ENCODE data around the gene CFAP298. TPM values are rescaled to one million over a fixed set of nuclear protein-coding genes. Genes with fewer than 3 reads are reported as not detected.
A peak's percentile ranks its signal among the peaks of the same experiment; 100 is the strongest.
"Not testable (repeated sequence)": the region's sequence is repeated elsewhere in the genome, so short reads cannot be mapped to it uniquely, and the experiment has no call there.

Gene CFAP298, protein sequence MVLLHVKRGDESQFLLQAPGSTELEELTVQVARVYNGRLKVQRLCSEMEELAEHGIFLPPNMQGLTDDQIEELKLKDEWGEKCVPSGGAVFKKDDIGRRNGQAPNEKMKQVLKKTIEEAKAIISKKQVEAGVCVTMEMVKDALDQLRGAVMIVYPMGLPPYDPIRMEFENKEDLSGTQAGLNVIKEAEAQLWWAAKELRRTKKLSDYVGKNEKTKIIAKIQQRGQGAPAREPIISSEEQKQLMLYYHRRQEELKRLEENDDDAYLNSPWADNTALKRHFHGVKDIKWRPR
- total RNA-seq (21.8 TPM), polyA plus RNA-seq (10 to 100 TPM; 49.1 to 62.1 (median 57.4) TPM)

DNA sequence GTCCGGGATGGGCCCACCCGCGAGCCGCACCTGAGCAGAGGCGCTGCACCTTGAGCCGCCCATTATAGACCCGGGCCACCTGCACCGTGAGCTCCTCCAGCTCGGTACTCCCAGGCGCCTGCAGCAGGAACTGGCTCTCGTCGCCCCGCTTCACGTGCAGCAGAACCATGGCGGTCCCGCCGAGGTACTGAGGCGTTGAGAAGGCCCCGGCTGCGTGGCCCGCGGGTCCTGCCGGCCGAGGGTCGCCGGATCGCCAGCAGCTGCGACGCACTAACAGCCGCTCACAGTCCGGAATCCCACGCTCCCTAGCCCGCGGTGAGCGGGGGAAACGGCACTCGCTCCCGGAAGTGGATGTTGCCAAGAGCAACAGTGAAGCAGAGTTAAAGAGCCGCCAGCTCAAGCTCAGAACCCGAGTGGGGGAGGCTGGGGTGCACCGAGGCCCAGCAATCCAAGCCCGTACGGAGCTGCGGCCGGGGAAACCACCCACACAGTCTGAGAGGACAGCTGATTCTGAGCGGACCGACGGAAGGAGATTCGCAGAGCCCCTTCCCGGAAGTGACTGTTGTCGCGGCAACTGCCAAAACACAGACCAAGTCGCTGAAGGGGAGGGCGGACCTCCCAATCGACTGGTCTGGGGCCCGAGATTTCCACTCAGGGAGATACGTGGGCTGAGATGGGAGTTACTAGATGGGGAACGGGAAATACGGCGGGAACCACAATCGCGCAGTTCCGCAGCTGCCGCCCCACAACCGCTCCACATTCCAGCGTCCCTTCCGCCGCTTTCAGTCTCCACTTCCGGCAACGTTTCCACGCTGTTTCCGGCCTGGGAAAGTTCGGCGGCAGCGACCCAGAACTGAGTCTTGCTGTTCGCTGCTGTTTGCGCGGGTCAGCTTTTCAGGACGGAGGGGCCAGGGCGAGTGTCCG lies at the start of gene CFAP298:
Gene CFAP298, minus strand, starts transcription at position 303 of the 924 bp plus-strand sequence. Its CDS starts 134 bp downstream, at position 169.
- no peaks in the 10 kb centered on the region for H3K27me3 ChIP-seq (ENCODE audit: control insufficient read depth, insufficient read depth, low read length)
- peaks cover 4% of the 10 kb centered on the region for H3K27me3 Mint-ChIP-seq
- peaks cover 4 to 33% (median 21%) of the 10 kb centered on the region in 4 donors for H3K4me1 Mint-ChIP-seq
- peaks cover 17% of the 10 kb centered on the region for H3K36me3 ChIP-seq (ENCODE audit: control insufficient read depth, insufficient read depth, low read length)
- H3K9me3 ChIP-seq (ENCODE audit: control insufficient read depth in 2 of 2, low read length in 2 of 2) = no peaks in the 10 kb centered on the region
- H3K9me3 Mint-ChIP-seq = no peaks in the 10 kb centered on the region
- H3K36me3 Mint-ChIP-seq = peaks cover 16% of the 10 kb centered on the region
- H3K27ac ChIP-seq (ENCODE audit: insufficient read depth, low read length, poor library complexity, severe bottlenecking) = peak within 1 kb of the TSS; percentile 90
- peak within 1 kb of the TSS; percentile 97 to 100 (median 98) for H3K4me3 Mint-ChIP-seq
- peak; percentile 90 to 91 for ATAC-seq (ENCODE audit: low read depth in 2 of 2)
- H3K4me1 ChIP-seq (ENCODE audit: control insufficient read depth, insufficient read depth, low read length, poor library complexity, severe bottlenecking) = peaks cover 29% of the 10 kb centered on the region
- peak within 1 kb of the TSS; percentile 86 for H3K4me3 ChIP-seq (ENCODE audit: low read depth, low read length)
- peak within 1 kb of the TSS; percentile 95 to 98 (median 96) for H3K27ac Mint-ChIP-seq
- DNase-seq = peak; percentile 88 to 94 (median 90)

DNA sequence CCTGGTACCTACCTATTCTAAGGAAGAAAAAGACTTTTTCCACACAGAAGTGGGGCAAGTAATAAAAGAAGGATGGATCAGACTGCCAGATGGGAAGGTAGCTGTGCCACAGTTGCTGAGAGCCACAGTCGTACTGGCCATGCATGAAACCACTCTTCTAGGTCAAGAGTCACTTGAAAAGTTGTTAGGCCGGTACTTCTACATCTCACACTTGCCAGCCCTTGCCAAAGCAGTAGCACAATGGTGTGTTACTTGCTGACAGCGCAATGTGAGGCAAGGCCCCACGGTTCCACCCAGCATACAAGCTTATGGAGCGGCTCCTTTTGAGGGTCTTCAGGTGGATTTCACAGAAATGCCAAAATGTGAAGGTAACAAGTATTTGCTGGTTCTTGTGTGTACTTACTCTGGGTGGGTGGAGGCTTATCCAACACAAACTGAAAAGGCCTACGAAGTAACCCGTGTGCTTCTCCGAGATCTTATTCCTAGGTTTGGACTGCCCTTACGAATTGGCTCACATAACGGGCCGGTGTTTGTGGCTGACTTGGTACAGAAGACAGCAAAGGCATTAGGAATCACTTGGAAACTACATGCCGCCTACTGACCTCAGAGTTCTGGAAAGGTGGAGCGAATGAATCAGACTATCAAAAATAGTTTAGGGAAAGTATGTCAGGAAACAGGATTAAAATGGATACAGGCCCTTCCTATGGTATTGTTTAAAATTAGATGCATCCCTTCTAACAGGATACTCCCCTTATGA lies 49.0 kb upstream of the CFAP298 start:
- not testable (repeated sequence) for H3K4me3 ChIP-seq (ENCODE audit: low read depth, low read length); H3K4me1 Mint-ChIP-seq; H3K27ac ChIP-seq (ENCODE audit: insufficient read depth, low read length, poor library complexity, severe bottlenecking); H3K27ac Mint-ChIP-seq; H3K4me1 ChIP-seq (ENCODE audit: control insufficient read depth, insufficient read depth, low read length, poor library complexity, severe bottlenecking); H3K4me3 Mint-ChIP-seq; DNase-seq; H3K27me3 Mint-ChIP-seq; ATAC-seq (ENCODE audit: low read depth in 2 of 2); H3K27me3 ChIP-seq (ENCODE audit: control insufficient read depth, insufficient read depth, low read length)
- peaks cover 90% of the 10 kb centered on the region for H3K36me3 Mint-ChIP-seq
- H3K9me3 Mint-ChIP-seq = peaks cover 1 to 24% (median 14%) of the 10 kb centered on the region in 7 donors
- peaks cover 20 to 22% of the 10 kb centered on the region in 2 experiments for H3K9me3 ChIP-seq (ENCODE audit: control insufficient read depth in 2 of 2, low read length in 2 of 2)
- H3K36me3 ChIP-seq (ENCODE audit: control insufficient read depth, insufficient read depth, low read length) = peaks cover 70% of the 10 kb centered on the region

DNA sequence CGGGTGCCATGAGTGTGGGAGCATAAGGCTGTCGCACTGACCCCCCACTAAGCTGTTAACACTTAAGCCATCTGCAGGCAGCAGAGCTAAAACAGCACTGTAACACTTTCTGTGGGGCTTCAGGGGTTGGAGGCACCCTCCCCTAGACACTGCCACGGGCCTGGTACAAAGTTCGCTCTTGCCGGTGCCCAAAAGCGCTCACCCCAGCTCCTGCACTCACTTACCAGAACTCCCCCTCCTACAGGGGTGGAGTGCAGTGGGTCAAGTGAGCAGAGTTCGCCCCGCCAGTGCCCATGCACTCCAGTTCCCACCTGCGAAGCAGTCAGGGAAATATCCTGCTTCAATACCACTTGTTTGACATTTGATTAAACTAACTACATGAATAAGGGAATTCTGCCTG lies 46.3 kb upstream of the CFAP298 start:
- no peaks in the 10 kb centered on the region for H3K27me3 ChIP-seq (ENCODE audit: control insufficient read depth, insufficient read depth, low read length)
- H3K36me3 ChIP-seq (ENCODE audit: control insufficient read depth, insufficient read depth, low read length) = peaks cover 57% of the 10 kb centered on the region
- H3K9me3 ChIP-seq (ENCODE audit: control insufficient read depth in 2 of 2, low read length in 2 of 2) = peaks cover 0 to 1% of the 10 kb centered on the region in 2 experiments
- no peak overlapping the region for H3K4me3 ChIP-seq (ENCODE audit: low read depth, low read length)
- no peak overlapping the region for H3K27ac ChIP-seq (ENCODE audit: insufficient read depth, low read length, poor library complexity, severe bottlenecking)
- peaks cover 0 to 7% (median 1%) of the 10 kb centered on the region in 7 donors for H3K9me3 Mint-ChIP-seq
- no peaks in the 10 kb centered on the region for H3K4me1 ChIP-seq (ENCODE audit: control insufficient read depth, insufficient read depth, low read length, poor library complexity, severe bottlenecking)
- ATAC-seq (ENCODE audit: low read depth in 2 of 2) = no peak
- H3K4me3 Mint-ChIP-seq = no peak overlapping the region
- no peaks in the 10 kb centered on the region for H3K27me3 Mint-ChIP-seq
- DNase-seq = no peak
- peaks cover 0 to 2% (median 0%) of the 10 kb centered on the region in 4 donors for H3K4me1 Mint-ChIP-seq
- peaks cover 68% of the 10 kb centered on the region for H3K36me3 Mint-ChIP-seq
- H3K27ac Mint-ChIP-seq = no peak overlapping the region

DNA sequence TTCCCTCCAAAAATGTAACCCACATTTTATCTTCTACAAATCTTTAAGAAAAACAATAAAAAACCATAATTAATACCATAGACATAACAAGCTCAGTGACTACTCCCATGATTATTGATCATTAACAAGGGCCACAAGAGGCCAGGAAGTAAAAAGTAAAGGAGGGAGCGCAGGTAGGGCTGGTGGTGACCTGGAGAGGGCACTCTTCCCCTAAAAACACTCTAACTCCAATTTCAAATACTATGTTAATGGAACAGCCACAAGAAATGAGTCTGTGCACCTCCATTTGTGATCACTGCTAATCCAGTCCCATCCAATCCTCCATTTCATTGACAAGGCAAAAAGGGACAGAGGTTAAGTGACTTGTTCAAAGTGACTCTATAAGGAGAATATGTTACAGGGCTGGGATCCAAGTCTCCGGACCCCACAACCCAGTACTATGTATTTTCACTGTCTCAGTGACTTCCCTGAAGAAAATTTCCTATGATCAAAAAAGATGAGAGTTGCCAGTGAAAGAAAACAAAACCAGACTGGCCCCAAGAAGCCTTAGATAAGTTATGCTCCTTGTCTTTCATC lies 41.2 kb upstream of the CFAP298 start:
- peak in 1 of 2 donors; percentile 37 for ATAC-seq (ENCODE audit: low read depth in 2 of 2)
- peak in 2 of 3 donors; percentile 43 to 64 for DNase-seq
- no peak overlapping the region for H3K4me3 ChIP-seq (ENCODE audit: low read depth, low read length)
- H3K4me1 Mint-ChIP-seq = peaks cover 0 to 12% (median 6%) of the 10 kb centered on the region in 4 donors
- no peak overlapping the region for H3K27ac ChIP-seq (ENCODE audit: insufficient read depth, low read length, poor library complexity, severe bottlenecking)
- no peak overlapping the region for H3K4me3 Mint-ChIP-seq
- no peaks in the 10 kb centered on the region for H3K9me3 Mint-ChIP-seq
- H3K9me3 ChIP-seq (ENCODE audit: control insufficient read depth in 2 of 2, low read length in 2 of 2) = no peaks in the 10 kb centered on the region
- peak overlapping the region in 2 of 3 donors; percentile 21 to 31 for H3K27ac Mint-ChIP-seq
- no peaks in the 10 kb centered on the region for H3K27me3 ChIP-seq (ENCODE audit: control insufficient read depth, insufficient read depth, low read length)
- peaks cover 35% of the 10 kb centered on the region for H3K36me3 Mint-ChIP-seq
- no peaks in the 10 kb centered on the region for H3K4me1 ChIP-seq (ENCODE audit: control insufficient read depth, insufficient read depth, low read length, poor library complexity, severe bottlenecking)
- peaks cover 46% of the 10 kb centered on the region for H3K36me3 ChIP-seq (ENCODE audit: control insufficient read depth, insufficient read depth, low read length)
- H3K27me3 Mint-ChIP-seq = no peaks in the 10 kb centered on the region

DNA sequence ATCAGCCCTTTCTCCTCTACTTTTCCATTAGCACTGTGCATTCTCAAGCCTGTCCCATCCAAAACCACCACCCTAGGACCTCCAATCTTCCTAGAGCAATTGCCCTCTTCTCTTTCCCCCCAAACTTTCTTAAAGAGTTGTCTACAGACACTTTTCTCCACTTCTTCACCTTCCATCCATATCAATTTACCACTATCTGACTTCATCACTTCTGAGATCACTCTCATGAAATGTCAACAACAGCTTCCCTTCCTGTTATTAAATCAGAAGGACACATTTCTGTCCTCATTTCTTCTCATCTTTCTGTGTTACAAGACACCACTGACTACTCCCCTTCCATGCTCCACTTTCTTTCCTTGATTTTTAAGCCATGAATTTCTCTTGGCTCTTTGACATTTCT lies 36.0 kb upstream of the CFAP298 start:
- Mint-ChIP-seq H3K4me3 (no peak overlapping the region), H3K27ac (no peak overlapping the region), H3K9me3 (no peaks in the 10 kb centered on the region), H3K36me3 (peaks cover 33% of the 10 kb centered on the region), H3K27me3 (no peaks in the 10 kb centered on the region), H3K4me1 (peaks cover 0 to 14% (median 11%) of the 10 kb centered on the region in 4 donors)
- no peaks in the 10 kb centered on the region for H3K4me1 ChIP-seq (ENCODE audit: control insufficient read depth, insufficient read depth, low read length, poor library complexity, severe bottlenecking)
- ATAC-seq (ENCODE audit: low read depth in 2 of 2) = no peak
- H3K27ac ChIP-seq (ENCODE audit: insufficient read depth, low read length, poor library complexity, severe bottlenecking) = no peak overlapping the region
- no peaks in the 10 kb centered on the region for H3K27me3 ChIP-seq (ENCODE audit: control insufficient read depth, insufficient read depth, low read length)
- no peak for DNase-seq
- no peaks in the 10 kb centered on the region for H3K9me3 ChIP-seq (ENCODE audit: control insufficient read depth in 2 of 2, low read length in 2 of 2)
- peaks cover 55% of the 10 kb centered on the region for H3K36me3 ChIP-seq (ENCODE audit: control insufficient read depth, insufficient read depth, low read length)
- no peak overlapping the region for H3K4me3 ChIP-seq (ENCODE audit: low read depth, low read length)

DNA sequence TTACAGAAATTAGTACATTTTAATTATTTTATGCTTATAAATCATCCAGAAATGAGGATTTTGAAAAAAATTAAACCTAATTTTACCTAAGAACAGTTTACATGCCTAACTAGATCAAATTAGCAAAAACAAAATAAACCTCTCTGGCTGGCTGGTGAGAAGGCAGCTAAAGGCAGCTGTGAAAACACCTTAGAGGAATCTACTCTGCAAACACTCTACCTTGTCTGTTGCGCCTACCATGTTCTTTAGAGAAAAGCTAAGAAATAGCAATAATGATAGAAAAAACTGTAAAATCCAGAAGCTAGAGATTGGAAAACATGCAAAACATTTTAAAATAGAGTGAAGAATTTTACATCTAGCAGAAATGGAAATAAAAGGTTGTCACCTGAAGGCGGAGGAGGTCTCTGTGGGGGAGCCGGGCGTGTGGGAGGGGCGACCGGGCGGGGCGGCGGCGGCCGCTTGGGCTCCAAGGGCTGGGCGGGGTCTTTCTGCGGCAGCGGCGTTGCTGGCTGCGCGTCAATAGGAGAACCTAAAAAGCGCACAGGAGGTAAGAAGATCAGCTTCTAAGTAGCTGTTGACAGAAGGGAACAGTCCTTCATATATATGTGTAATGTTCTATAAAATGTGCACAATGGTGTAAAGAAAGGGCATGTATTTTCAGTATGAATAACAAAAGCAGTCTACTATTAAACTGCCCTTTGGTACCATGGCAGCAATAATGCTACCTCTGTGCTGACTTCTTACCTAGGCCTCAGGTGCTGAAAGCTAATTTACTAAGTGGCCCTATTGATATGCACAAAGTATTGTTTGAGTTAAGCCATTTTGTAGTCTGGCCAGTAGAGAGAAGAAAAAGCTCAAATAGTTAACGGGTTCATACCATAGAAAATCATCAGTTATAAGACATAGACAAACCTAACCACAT lies 33.3 kb upstream of the CFAP298 start:
- Histone ChIP-seq H3K9me3 (ENCODE audit: control insufficient read depth in 2 of 2, low read length in 2 of 2) (no peaks in the 10 kb centered on the region), H3K4me1 (ENCODE audit: control insufficient read depth, insufficient read depth, low read length, poor library complexity, severe bottlenecking) (no peaks in the 10 kb centered on the region), H3K36me3 (ENCODE audit: control insufficient read depth, insufficient read depth, low read length) (peaks cover 74% of the 10 kb centered on the region), H3K27ac (ENCODE audit: insufficient read depth, low read length, poor library complexity, severe bottlenecking) (no peak overlapping the region), H3K4me3 (ENCODE audit: low read depth, low read length) (no peak overlapping the region), H3K27me3 (ENCODE audit: control insufficient read depth, insufficient read depth, low read length) (no peaks in the 10 kb centered on the region)
- no peak for ATAC-seq (ENCODE audit: low read depth in 2 of 2)
- Mint-ChIP-seq H3K4me3 (no peak overlapping the region), H3K9me3 (no peaks in the 10 kb centered on the region), H3K4me1 (peaks cover 3 to 11% (median 5%) of the 10 kb centered on the region in 4 donors), H3K27me3 (no peaks in the 10 kb centered on the region), H3K36me3 (peaks cover 39% of the 10 kb centered on the region), H3K27ac (peak overlapping the region in 1 of 3 donors; percentile 51)
- DNase-seq = no peak
